Breast epithelium (tissue), 4 donors: Measurements from ENCODE around the gene MED14. TPM values are rescaled to one million over a fixed set of nuclear protein-coding genes. Genes with fewer than 3 reads are reported as not detected.

ENCODE experiments used
- DNase-seq, 2 donors: peaks; one replicate each; pipeline ENCODE4 v3.0.0-alpha.2; 2019; ENCODE audit warnings: low spot score in 2 of 2
- H3K27ac ChIP-seq, 2 donors: fragments of 200-600 bp; sonication (generic) in 1 of 2; one replicate each; pipeline ENCODE4 v1.5.1; 2016 to 2019; ENCODE audit warnings: mild to moderate bottlenecking in 1 of 2
- H3K27me3 ChIP-seq, 2 donors: fragments of 200-600 bp; sonication (generic) in 1 of 2; one replicate each; pipeline versions ENCODE4 v1.5.1 to v1.6.0; 2017 to 2019; ENCODE audit warnings: control low read depth in 1 of 2, mild to moderate bottlenecking in 1 of 2
- H3K36me3 ChIP-seq: fragments of 200-600 bp; one replicate; pipeline ENCODE4 v1.5.1; 2019
- H3K4me1 ChIP-seq, 2 donors: fragments of 200-600 bp; sonication (generic); one replicate each; pipeline ENCODE4 v1.5.1; 2016 to 2019; ENCODE audit warnings: control low read depth in 1 of 2
- H3K4me3 ChIP-seq, 3 donors: fragments of 200-600 bp; sonication (generic); 1 replicate in 2 of 3; 2 replicates in 1 of 3; pipeline ENCODE4 v1.5.1; 2016 to 2019; ENCODE audit warnings: mild to moderate bottlenecking in 3 of 3, moderate library complexity in 2 of 3
- H3K9me3 ChIP-seq, 2 donors: fragments of 200-600 bp; sonication (generic) in 1 of 2; one replicate each; pipeline ENCODE4 v1.5.1; 2016 to 2019; ENCODE audit warnings: control low read depth in 1 of 2
- POLR2A ChIP-seq: fragments of 450-650 bp; IDR thresholded peaks from one replicate; pipeline ENCODE4 v1.6.1; 2016; ENCODE audit warnings: antibody characterized with exemption, mild to moderate bottlenecking, moderate library complexity
- POLR2AphosphoS5 ChIP-seq, 3 donors: sonication (generic); formaldehyde crosslinking; IDR thresholded peaks; one replicate each; pipeline ENCODE4 v1.6.1; 2017; ENCODE audit warnings: antibody characterized with exemption in 3 of 3
- intact Hi-C: fragments of 100-400 bp; cut with DNase I; formaldehyde crosslinking; loops from one replicate; pipeline ENCODE4 v1.15.1; 2023; ENCODE audit warnings: low total_unique reads
- total RNA-seq, 3 donors: library from RNA; depleted of rRNA; stranded (reverse); fragments of >200 nt; gene quantifications; one replicate each; pipeline ENCODE4 v1.1.0, GENCODE V29; 2016
- TF ChIP-seq, protein P1 (sequence below), 3 donors: fragments of 450-650 bp; IDR thresholded peaks; one replicate each; pipeline ENCODE4 v1.5.1; 2016 to 2017; ENCODE audit warnings: antibody characterized with exemption in 3 of 3, mild to moderate bottlenecking in 3 of 3, moderate library complexity in 3 of 3

MED14 gene
- total RNA-seq, 3 donors from 2014 or later, result 25.8 to 41.4 (median 33.8) TPM

DNA sequence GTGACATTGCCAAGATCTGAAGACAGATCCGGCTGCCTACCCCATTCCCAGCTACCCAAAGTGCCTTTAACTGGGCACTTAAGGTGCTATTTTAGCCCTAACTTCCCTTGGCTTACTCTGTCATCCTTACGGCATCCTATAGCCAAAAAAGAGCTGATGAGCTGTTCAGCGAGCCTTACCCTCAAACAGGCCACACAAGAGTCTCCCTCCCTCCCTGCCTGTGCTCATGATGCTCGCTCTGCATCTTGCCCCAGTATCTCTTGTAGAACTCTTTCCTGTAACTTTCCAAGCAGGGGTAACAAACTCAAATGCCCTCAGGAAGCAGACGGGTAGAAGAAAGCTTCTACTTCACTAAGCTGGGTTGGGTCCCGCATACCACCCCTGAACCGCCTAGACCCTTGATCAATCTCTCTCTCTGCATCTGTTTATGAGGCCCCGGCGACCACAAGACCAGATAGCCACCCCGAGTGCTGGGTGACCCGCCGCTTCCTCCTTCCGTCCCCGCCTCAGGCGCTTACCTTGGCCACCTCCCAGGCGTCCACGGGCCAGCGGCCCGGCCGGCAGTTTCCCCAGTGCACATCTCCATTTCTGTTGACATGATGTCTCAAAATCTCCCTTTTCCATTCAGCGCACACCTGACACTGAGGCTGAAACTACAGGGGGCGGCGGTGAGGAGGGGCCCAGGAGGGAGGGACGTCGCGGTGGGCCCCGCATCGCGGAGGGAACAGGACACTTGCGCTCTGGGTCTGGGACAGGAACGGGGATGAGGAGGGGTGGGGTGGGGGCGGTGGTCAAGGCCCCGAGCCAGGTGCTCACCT, 88.6 kb downstream of the MED14 start:
- peaks cover 0 to 9% of the 10 kb centered on the region in 2 donors for H3K27me3 ChIP-seq
- H3K9me3 ChIP-seq, result no peaks in the 10 kb centered on the region
- peak overlapping the region; percentile 84 to 89 for H3K27ac ChIP-seq
- intact Hi-C loops, result loop anchor here (5.0 kb wide), 1 partner anchor 224 kb away; no protein-coding TSS in a partner anchor
- peak overlapping the region; percentile 86 to 88 (median 86) for H3K4me3 ChIP-seq
- H3K36me3 ChIP-seq, result no peaks in the 10 kb centered on the region
- H3K4me1 ChIP-seq, result peaks cover 0 to 4% of the 10 kb centered on the region in 2 donors
- TF ChIP-seq, protein P1, sequence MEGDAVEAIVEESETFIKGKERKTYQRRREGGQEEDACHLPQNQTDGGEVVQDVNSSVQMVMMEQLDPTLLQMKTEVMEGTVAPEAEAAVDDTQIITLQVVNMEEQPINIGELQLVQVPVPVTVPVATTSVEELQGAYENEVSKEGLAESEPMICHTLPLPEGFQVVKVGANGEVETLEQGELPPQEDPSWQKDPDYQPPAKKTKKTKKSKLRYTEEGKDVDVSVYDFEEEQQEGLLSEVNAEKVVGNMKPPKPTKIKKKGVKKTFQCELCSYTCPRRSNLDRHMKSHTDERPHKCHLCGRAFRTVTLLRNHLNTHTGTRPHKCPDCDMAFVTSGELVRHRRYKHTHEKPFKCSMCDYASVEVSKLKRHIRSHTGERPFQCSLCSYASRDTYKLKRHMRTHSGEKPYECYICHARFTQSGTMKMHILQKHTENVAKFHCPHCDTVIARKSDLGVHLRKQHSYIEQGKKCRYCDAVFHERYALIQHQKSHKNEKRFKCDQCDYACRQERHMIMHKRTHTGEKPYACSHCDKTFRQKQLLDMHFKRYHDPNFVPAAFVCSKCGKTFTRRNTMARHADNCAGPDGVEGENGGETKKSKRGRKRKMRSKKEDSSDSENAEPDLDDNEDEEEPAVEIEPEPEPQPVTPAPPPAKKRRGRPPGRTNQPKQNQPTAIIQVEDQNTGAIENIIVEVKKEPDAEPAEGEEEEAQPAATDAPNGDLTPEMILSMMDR (IDR thresholded peaks at IDR 0.05), result no peak
- no peak for TF ChIP-seq POLR2AphosphoS5 (IDR thresholded peaks at IDR 0.05)
- TF ChIP-seq POLR2A, result no peak
- DNase-seq, result peak; percentile 22 to 54

DNA sequence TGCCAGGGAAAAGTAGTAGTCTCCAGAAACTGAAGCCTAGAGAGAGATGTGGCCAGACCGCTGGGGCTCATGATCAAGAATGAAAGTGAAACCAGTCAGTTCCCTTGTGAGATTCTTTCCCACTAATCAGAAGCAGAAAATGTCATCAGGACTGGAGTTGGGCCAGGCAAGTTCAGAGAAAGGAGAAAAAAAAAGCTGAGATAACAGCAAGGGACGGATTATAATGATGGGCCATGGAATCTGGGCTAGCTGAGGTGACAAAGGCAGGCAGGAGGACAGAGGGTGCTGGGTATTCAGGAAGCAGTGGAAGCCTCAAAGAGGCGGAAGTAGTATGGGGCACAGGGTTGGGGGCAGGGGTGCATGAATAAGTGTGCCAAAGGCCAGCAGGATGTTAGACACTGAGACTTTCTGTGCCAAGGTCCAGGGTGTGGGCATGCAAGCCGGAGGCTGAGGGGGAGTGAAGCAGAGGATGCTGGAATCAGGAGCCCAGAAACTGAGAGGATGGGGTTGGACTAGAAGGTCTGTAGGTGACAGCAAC, 90.5 kb downstream of the MED14 start:
- H3K27ac ChIP-seq, result peak overlapping the region; percentile 53 to 66
- DNase-seq, result peak in 1 of 2 donors; percentile 26
- no peaks in the 10 kb centered on the region for H3K36me3 ChIP-seq
- peaks cover 0 to 4% of the 10 kb centered on the region in 2 donors for H3K4me1 ChIP-seq
- peaks cover 0 to 21% of the 10 kb centered on the region in 2 donors for H3K27me3 ChIP-seq
- peak in 1 of 3 donors; percentile 15 for TF ChIP-seq POLR2AphosphoS5 (IDR thresholded peaks at IDR 0.05)
- no peak for TF ChIP-seq POLR2A
- TF ChIP-seq, protein P1 (IDR thresholded peaks at IDR 0.05), result no peak
- H3K9me3 ChIP-seq, result no peaks in the 10 kb centered on the region
- intact Hi-C loops, result loop anchor here (5.0 kb wide), 1 partner anchor 223 kb away; no protein-coding TSS in a partner anchor
- peak overlapping the region; percentile 23 to 53 (median 40) for H3K4me3 ChIP-seq

DNA sequence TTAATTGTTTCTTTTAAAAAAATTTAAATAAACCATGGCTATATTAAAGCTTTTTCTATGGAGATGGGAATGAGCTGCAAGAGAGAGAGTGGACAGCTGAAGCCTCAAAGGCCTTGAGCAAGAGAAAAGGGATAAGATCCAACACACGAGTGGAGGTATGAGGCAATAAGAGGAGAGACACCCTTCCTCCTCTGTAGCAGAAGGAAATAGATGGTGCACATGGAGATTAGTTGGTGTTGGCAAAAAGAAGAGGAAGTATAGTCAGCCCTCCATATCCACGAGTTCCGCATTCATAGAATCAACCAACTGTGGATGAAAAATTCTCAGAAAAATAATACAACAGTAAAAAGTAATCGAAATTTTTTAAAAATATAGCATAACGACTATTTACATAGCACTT, 91.2 kb downstream of the MED14 start:
- no peak for DNase-seq
- H3K9me3 ChIP-seq, result no peaks in the 10 kb centered on the region
- TF ChIP-seq, protein P1 (IDR thresholded peaks at IDR 0.05), result no peak
- no peak for TF ChIP-seq POLR2AphosphoS5 (IDR thresholded peaks at IDR 0.05)
- no peak for TF ChIP-seq POLR2A
- H3K4me1 ChIP-seq, result peaks cover 0 to 4% of the 10 kb centered on the region in 2 donors
- intact Hi-C loops, result no loop called here
- peaks cover 0 to 28% of the 10 kb centered on the region in 2 donors for H3K27me3 ChIP-seq
- no peaks in the 10 kb centered on the region for H3K36me3 ChIP-seq
- peak overlapping the region; percentile 53 to 66 for H3K27ac ChIP-seq
- peak overlapping the region; percentile 23 to 53 (median 40) for H3K4me3 ChIP-seq

DNA sequence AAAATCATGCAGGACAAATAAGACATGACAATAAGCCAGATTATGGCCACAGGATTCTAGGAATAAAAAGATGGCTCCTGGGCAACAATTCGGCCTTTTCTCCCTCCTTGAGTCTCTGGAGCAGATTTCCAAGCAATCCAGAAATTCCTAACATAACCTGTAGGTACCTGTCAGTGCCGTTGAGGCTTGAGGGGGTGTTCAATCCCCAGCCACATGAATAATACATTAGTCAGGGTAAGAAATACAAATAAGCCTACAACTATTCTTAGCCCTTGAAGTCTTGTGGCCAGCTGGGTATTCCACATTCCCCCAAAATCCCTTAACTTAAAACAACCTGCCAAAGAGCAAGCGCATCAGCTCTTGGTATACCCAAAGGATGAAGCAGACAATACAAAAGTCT, 97.7 kb downstream of the MED14 start:
- no peaks in the 10 kb centered on the region for H3K4me1 ChIP-seq
- no peak overlapping the region for H3K27ac ChIP-seq
- intact Hi-C loops, result no loop called here
- TF ChIP-seq POLR2AphosphoS5 (IDR thresholded peaks at IDR 0.05) (no peak), POLR2A (no peak)
- TF ChIP-seq, protein P1 (IDR thresholded peaks at IDR 0.05), result no peak
- H3K36me3 ChIP-seq, result peaks cover 6% of the 10 kb centered on the region
- H3K9me3 ChIP-seq, result no peaks in the 10 kb centered on the region
- H3K27me3 ChIP-seq, result peaks cover 0 to 64% of the 10 kb centered on the region in 2 donors
- no peak overlapping the region for H3K4me3 ChIP-seq
- no peak for DNase-seq

DNA sequence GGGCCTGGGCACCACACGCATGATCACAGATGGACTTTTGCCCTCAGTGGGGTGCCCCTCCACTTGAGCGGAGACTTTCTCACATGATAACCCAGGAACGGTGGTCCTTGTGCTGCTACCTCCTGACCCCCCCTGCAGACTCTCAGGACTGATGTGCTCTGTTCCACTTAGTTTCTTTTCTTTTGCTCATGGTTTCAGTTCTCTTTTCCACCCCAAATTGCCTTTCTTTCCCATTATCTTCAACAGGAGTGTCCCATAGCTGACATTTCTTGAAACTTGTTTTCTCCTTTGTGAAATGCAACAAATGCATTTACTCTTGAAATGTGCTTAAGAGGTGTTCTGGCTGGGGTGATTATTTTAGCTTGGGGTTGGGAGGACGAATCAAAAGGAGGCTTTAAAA, 103.1 kb downstream of the MED14 start:
- peaks cover 11% of the 10 kb centered on the region for H3K36me3 ChIP-seq
- no peak overlapping the region for H3K27ac ChIP-seq
- no peak overlapping the region for H3K4me3 ChIP-seq
- DNase-seq, result no peak
- no peaks in the 10 kb centered on the region for H3K4me1 ChIP-seq
- intact Hi-C loops, result no loop called here
- H3K27me3 ChIP-seq, result peaks cover 0 to 52% of the 10 kb centered on the region in 2 donors
- no peaks in the 10 kb centered on the region for H3K9me3 ChIP-seq
- TF ChIP-seq POLR2AphosphoS5 (IDR thresholded peaks at IDR 0.05) (no peak), POLR2A (no peak)
- TF ChIP-seq, protein P1 (IDR thresholded peaks at IDR 0.05), result no peak
